Urinary bladder (tissue), 4 donors: ENCODE data around the gene RWDD4. TPM values are rescaled to one million over a fixed set of nuclear protein-coding genes. Genes with fewer than 3 reads are reported as not detected.

ENCODE experiments used
- DNase-seq: peaks from one replicate; pipeline ENCODE4 v3.0.0-alpha.2; 2015; ENCODE audit errors: extremely low spot score
- H3K27ac ChIP-seq: one replicate; pipeline ENCODE4 v1.5.1; 2013; ENCODE audit warnings: low read depth, mild to moderate bottlenecking, moderate library complexity
- H3K36me3 ChIP-seq: one replicate; pipeline ENCODE4 v1.6.1; 2013; ENCODE audit warnings: mild to moderate bottlenecking, moderate library complexity; ENCODE audit not compliant: insufficient read depth
- H3K4me1 ChIP-seq: one replicate; pipeline ENCODE4 v1.6.1; 2013; ENCODE audit warnings: mild to moderate bottlenecking, moderate library complexity; ENCODE audit not compliant: insufficient read depth
- H3K4me3 ChIP-seq: one replicate; pipeline ENCODE4 v1.5.1; 2013; ENCODE audit warnings: low read depth, low read length
- WGBS: extraction: QIAGEN DNeasy Blood & Tissue Kit; methylation state at CpG from one replicate; pipeline ENCODE4 v1.1.7; 2013; 5-methylcytosine and 5-hydroxymethylcytosine counted together
- polyA plus RNA-seq: library from polyadenylated mRNA; stranded (reverse); fragments of 200-250 nt; gene quantifications from one replicate; pipeline ENCODE4 v1.2.3, GENCODE V29; 2013
- total RNA-seq: library from RNA; depleted of rRNA; stranded (reverse); fragments of >200 nt; gene quantifications from one replicate; pipeline ENCODE4 v1.2.3, GENCODE V29; 2014
- donor health status: healthy with polysubstance abuse.
- donor health status: healthy.

Gene RWDD4
- total RNA-seq (31.4 TPM), polyA plus RNA-seq (18.0 TPM)

DNA sequence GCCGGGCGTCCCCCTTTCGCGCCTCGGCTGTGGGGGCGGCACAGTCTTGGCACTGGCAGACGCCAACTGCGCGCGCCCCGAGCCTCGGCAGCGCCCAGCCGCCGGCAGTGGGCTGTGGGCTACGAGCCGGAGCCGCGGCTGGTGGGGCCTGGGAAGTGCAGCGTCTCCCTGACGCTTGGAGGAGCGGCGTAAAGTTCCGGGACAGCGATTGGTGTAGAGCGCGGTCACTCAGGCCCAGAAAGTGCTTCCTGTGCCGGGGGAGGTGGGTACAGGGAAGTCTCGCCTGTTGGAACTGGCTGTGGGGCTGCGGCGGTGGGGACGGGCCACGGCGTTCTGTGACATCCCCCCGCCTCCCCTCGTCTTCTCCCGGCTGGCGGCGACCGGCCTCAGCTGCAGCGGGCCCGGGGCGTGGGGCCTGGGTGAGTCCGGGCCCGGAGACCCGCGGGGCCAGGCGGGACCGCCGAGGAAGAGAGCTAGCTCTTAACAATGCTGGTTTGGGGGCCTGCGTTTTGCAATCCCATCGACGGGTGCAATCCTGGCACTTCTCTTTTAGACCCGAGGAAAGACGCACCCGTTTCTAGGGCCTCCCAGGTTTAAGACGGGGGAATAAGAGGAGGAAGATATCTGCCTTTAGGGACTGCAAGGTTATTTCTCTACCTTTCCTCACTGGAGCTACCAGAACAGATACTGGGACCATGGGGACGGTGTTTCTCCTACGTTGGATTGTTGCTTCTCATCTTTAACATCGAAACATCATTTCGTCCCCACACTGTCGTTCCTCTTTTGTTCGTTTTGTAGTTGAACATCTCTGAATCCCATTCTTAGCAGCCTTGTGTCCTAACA, at the start of gene RWDD4, which contains the start of gene TRAPPC11:
Gene RWDD4 (minus strand): TSS at position 157 of the 843 bp plus-strand sequence. CDS start 233 bp downstream, outside the sequence.
Gene TRAPPC11 (plus strand): TSS at position 265 of the 843 bp plus-strand sequence. CDS start 4,575 bp downstream, outside the sequence.
- Histone ChIP-seq H3K4me3 (peak within 1 kb of the TSS; percentile 69), H3K27ac (peak within 1 kb of the TSS; percentile 85), H3K4me1 (peaks cover 2% of the 10 kb centered on the region), H3K36me3 (peaks cover under 1% of the 10 kb centered on the region)
- WGBS: under 1% methylated on average over 57 of the region's 63 CpGs
- peak; percentile 98 for DNase-seq

DNA sequence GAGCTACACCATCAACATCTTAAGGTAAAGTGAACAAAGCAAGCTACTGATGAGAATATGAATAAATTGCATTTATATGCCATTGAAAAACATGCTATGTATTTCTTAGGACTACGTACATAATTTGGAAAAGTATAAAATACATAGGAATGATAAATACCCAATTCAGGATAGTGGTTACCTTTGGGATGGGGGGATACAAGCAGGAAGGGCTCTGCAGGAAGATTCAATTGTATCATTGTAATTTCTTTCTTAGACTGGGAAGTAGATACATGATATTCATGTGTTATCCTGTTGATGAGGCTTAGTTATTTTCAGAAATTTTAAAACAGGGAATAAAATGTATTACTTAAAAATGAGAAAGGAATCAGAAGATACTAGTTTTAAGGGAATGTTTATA, 43.5 kb upstream of the RWDD4 start:
- no peak for DNase-seq
- WGBS: 98% methylated on average over 1 of the region's 1 CpG
- Histone ChIP-seq H3K27ac (no peak overlapping the region), H3K4me3 (no peak overlapping the region), H3K4me1 (no peaks in the 10 kb centered on the region), H3K36me3 (peaks cover 5% of the 10 kb centered on the region)

DNA sequence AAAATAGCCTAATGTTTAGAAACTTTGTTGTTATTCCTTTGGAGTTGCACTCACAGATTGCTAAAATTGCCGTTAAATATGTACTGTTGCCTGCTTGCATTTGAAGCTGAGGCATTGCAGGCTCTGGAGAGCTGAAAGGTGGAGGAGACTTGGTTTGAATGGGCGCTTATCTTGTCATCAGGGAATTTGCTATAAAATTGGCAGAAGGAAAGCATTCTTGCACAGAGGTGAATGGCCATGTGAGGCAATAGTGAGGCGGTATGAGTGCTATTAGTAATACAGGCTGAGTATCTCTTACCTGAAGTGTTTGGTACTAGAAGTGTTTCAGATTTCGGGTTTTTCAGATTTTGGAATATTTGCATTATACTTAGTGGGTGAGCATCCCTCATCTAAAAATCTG, 41.4 kb upstream of the RWDD4 start:
- WGBS: 81% methylated on average over 4 of the region's 4 CpGs
- H3K27ac ChIP-seq: no peak overlapping the region
- DNase-seq: no peak
- no peaks in the 10 kb centered on the region for H3K4me1 ChIP-seq
- no peak overlapping the region for H3K4me3 ChIP-seq
- H3K36me3 ChIP-seq: peaks cover 12% of the 10 kb centered on the region

DNA sequence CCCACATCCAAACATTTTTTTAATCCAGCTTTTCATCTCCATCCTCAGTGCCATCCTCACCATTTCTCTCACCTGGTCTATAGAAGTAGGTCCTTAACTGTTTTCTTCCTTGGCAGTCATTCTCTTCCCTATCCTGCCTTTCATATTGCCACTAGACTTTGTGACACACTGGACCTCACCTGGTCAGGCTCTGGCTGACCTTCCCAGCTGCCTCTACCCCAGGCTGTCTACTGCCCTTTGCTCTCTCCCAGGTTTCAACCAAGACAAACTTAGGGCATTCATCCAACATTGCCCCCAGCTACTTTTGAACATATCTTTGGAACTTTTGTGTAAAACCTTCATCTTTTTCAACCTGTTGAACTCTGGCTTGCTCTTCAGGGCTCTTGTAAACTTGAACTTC, 39.9 kb upstream of the RWDD4 start:
- Histone ChIP-seq H3K27ac (no peak overlapping the region), H3K36me3 (peaks cover 12% of the 10 kb centered on the region), H3K4me3 (no peak overlapping the region), H3K4me1 (no peaks in the 10 kb centered on the region)
- DNase-seq: no peak

DNA sequence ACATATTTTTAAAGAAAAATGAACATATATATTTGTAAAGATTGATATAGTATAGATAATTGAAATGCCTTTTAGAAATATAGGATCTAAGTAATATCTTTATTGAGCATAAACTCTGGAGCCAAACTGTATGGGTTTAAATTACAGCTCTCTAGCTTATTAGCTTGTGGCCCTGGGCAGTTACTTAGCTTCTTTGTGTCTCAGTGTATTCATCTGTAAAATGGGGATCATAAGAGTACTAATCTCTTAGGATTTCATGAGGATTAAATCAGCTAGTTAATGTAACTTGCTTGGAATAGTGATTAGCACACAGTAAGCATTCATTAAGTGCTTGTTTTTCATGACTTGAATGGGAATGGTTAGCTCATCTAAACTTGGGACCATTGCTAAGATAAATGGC, 32.9 kb upstream of the RWDD4 start:
- H3K4me1 ChIP-seq: no peaks in the 10 kb centered on the region
- no peak overlapping the region for H3K4me3 ChIP-seq
- H3K36me3 ChIP-seq: peaks cover 11% of the 10 kb centered on the region
- H3K27ac ChIP-seq: no peak overlapping the region
- no peak for DNase-seq

DNA sequence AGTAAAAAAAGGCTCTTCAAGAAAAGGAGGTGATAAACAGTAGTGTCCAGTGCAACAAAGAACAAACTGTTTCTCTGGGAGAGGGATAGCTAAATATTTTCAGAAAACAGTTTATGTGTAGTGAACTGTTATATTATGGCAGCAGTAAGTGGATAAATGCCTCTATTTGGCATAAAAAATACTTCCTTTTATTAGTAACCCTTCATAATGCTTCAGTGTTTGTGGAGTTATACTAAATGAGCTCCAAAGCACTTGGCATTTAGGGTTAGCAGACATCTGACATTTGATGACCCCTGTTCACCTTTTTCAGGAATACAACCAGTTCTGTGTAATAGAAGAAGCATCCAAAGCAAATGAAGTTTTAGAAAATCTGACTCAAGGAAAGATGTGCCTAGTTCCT, 32.0 kb upstream of the RWDD4 start:
- no peak for DNase-seq
- Histone ChIP-seq H3K4me3 (no peak overlapping the region), H3K27ac (no peak overlapping the region), H3K36me3 (peaks cover 6% of the 10 kb centered on the region), H3K4me1 (no peaks in the 10 kb centered on the region)

DNA sequence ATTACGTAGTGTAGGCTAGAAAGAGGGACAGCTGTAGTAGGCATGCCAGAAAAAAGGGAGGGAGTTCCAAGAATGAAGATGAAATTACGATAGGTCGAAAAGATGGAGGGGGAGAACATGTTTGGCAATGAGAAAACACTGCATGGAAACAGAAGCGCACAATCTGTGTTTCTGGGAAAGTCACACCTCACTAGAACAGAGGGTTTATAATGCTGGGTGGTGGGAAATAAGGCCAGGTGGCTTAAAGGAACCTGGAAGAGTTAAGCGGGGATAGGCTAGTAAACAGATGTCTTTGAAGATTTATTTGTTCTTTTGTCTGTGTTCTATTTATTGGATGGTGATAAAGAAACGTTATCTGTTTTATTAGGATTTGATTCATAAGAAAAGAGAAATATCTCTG, 29.2 kb upstream of the RWDD4 start:
- Histone ChIP-seq H3K4me3 (no peak overlapping the region), H3K4me1 (no peaks in the 10 kb centered on the region), H3K27ac (no peak overlapping the region), H3K36me3 (peaks cover 4% of the 10 kb centered on the region)
- no peak for DNase-seq
- WGBS: 69% methylated on average over 6 of the region's 6 CpGs

DNA sequence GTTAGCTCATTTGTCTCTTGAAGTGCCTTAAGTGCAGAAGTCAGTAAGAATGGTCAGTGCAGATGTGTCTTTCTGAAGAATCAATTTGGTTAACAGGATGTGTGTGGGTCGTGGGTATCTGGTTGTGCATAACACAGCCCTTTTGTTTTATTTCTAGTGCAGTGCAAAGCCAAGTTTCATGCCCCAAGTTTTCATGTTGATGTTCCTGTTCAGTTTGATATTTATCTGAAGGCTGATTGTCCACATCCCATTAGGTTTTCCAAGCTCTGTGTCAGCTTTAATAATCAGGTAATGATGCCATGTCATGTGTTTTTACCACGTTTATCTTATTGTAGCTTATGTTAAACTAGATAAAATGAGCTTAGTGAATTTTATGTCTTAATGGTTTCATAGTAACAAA, 27.5 kb upstream of the RWDD4 start:
- Histone ChIP-seq H3K4me1 (no peaks in the 10 kb centered on the region), H3K36me3 (peaks cover 2% of the 10 kb centered on the region), H3K4me3 (no peak overlapping the region), H3K27ac (no peak overlapping the region)
- WGBS: 79% methylated on average over 2 of the region's 2 CpGs
- no peak for DNase-seq

DNA sequence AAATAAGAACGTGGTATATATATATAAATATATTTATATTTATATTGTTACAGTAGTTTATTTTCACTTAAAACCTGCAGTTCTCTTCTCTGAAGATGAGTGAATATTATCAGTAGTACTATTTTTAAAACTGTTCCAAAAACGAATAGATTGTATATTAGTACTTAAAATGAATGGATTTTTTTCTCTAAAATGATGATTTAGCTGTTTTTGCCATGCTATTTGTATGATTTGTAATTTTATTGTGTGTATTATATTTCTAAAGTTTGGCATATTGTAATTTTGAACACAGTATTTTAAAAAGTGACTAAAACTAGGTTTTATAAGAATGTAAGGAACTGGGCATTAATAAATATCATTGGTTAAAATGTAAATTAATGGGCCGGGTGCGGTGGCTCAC, 22.1 kb upstream of the RWDD4 start:
- DNase-seq: no peak
- no peaks in the 10 kb centered on the region for H3K4me1 ChIP-seq
- WGBS: 92% methylated on average over 4 of the region's 4 CpGs
- peaks cover 2% of the 10 kb centered on the region for H3K36me3 ChIP-seq
- no peak overlapping the region for H3K27ac ChIP-seq
- H3K4me3 ChIP-seq: no peak overlapping the region

DNA sequence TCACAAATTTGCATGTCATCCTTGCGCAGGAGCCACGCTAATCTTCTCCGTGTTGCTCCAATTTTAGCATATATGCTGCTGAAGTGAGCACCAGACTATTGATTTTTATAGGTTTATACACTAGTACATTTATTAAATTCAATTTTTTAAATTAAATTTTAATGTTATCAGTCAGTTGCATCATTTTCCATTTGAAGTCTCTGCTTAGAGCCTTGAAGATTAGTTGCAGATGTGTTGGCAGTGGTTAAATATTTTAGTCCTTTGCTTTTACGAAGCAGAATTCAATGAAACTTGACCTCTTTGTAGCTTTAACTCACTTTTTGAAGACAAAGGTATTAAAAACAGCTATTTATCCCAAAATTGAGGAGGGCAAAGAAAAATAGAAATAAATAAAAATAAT, 16.6 kb upstream of the RWDD4 start:
- Histone ChIP-seq H3K4me3 (no peak overlapping the region), H3K27ac (no peak overlapping the region), H3K36me3 (peaks cover 5% of the 10 kb centered on the region), H3K4me1 (no peaks in the 10 kb centered on the region)
- DNase-seq: no peak
- 74% methylated on average over 4 of the region's 4 CpGs for WGBS

DNA sequence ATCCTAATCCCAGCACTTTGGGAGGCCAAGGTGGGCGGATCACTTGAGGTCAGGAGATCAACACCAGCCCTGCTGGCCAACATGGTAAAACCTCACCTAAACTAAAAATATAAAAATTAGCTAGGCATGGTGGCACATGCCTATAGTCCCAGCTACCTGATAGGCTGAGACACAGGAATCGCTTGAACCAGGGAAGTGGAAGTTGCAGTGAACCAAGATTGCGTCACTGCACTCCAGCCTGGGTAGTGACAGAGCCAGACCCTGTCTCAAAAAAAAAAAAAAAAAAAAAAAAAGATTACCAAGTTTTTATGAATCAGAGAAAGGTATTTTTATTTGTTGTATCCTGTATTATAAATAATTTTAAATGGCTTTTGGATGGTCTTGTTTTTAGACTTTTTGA, 15.2 kb upstream of the RWDD4 start:
- WGBS: 81% methylated on average over 3 of the region's 3 CpGs
- H3K4me1 ChIP-seq: no peaks in the 10 kb centered on the region
- DNase-seq: no peak
- no peak overlapping the region for H3K27ac ChIP-seq
- H3K36me3 ChIP-seq: peaks cover 9% of the 10 kb centered on the region
- H3K4me3 ChIP-seq: no peak overlapping the region

DNA sequence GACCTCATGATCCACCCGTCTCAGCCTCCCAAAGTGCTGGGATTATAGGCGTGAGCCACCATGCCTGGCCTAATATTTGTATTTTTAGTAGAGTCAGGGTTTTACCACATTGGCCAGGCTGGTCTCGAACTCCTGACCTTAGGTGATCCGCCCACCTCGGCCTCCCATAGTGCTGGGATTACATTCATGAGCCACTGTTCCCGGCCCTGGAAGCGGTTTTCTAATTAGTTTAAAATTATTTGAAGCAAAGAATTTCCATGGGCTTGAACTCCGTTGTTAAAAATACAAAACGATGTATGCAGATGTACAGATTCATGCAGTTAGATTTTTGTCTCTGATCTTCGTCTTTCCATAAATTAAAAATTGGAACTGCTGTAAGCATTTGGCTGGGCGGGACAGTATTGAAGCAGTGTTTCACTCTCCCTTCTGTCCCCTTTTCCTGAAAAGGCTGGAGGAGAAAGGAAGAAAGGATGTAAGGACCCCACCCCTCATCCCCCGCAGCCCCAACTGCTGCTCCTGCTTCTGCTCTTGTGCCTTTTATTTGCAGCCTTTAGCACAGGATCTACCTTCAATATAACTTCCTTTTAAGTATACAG, 12.1 kb upstream of the RWDD4 start:
- Histone ChIP-seq H3K36me3 (peaks cover 8% of the 10 kb centered on the region), H3K27ac (no peak overlapping the region), H3K4me3 (no peak overlapping the region), H3K4me1 (no peaks in the 10 kb centered on the region)
- 89% methylated on average over 12 of the region's 12 CpGs for whole genome bisulfite sequencing
- no peak for DNase-seq

DNA sequence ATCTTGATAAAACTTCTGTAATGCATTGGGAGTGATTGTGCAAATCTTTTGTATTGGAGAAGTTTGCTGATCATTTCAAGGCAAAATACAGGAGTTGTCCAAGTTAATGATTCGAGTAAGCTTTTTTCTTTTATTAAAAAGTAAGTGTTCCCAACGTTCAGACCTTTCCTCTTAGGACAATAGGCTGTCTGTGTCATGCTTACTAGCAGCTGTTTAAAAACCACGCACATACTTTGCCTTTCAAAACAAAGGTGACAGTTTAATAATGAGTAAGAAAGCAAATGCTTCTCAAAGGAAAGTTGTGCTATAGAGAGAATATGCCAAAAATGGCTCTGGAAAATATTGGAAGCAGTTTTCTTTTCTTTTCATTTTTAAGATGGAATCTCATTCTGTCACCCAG, 11.3 kb upstream of the RWDD4 start:
- Histone ChIP-seq H3K4me1 (no peaks in the 10 kb centered on the region), H3K36me3 (peaks cover 8% of the 10 kb centered on the region), H3K4me3 (no peak overlapping the region), H3K27ac (no peak overlapping the region)
- WGBS: 81% methylated on average over 3 of the region's 3 CpGs
- DNase-seq: no peak

DNA sequence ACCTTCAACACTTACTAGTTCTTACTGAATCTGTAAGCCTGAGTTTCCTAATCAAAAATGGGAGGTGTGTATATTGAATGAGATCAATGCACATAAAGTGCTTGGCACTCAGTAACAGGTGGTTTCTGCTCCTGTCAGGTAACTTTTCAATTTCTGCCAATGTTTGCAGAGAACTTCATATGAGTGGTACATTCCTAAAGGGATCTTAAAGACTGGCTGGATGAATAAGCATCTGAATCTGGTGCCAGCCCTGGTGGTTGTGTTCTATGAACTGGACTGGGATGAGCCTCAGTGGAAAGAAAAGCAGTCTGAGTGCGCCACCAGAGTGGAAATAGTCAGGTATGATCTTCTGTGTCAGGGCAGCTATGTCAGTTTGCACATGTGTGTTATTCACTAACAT, 7.1 kb upstream of the RWDD4 start:
- Histone ChIP-seq H3K4me3 (no peak overlapping the region), H3K4me1 (no peaks in the 10 kb centered on the region), H3K27ac (no peak overlapping the region), H3K36me3 (peaks cover 6% of the 10 kb centered on the region)
- no peak for DNase-seq
- WGBS: 98% methylated on average over 1 of the region's 1 CpG
